Fibroblast of upper back skin (primary cell): Measurements from ENCODE around the gene PLCB3.
A peak's percentile ranks its signal among the peaks of the same experiment; 100 is the strongest.

ENCODE experiments used
- DNase-seq: peaks from one replicate; pipeline ENCODE4 v3.0.0-alpha.2; 2013

Gene PLCB3

DNA sequence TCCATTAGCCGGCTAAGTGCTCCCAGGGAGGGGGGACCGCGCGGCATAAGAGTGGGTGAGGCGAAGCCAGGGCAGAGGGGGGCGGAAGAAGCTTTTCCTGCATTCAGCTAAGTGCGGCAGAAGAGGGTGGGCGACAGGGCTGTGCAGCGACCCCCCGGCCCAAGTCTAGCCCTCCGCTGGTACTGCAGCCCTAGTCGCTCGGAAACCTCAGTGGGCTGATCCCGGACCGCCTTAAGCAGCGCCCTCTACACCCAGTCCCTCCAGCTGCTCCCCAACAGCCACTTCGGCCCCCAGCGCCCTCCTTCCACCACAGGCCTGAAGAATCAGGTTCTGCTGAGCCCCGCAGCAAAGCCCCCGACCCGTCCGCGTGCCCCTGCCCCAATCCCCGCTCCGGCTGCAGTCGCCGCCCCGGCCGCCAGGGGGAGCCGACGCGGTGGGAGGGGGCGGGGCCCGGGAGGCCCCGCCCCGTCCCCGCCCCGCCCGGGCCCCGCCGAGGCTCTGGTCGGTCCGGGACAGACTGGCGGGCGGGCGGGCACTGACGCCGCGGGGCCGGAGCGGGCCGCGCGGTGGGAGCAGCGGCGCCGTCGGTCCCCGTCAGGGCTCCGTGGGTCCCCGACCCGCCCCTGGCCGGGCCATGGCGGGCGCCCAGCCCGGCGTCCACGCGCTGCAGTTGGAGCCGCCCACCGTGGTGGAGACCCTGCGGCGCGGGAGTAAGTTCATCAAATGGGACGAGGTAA lies at the start of gene PLCB3:
Gene PLCB3, plus strand, starts transcription at position 515 of the 737 bp plus-strand sequence. Its CDS starts 120 bp downstream, at position 635.
- DNase-seq: peak; percentile 36

DNA sequence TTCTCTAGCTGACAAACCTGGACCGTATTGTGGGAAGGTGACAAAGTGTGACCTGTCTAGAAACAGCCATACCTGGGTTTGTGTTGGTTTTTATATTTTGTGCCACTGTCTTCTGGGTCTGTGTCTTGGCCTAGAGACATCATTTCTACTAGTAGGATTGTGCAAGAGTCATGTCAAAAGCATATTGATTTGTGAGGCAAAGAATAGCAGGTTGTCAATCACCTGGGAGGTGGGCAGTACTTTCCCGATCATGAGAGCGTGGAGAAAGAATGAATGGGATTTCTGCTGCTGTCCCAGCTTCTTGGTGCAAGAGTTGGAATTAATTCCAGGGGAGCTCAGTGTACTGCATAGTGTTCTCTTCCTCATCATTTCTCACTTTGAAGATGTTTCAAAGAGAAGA lies 49.8 kb upstream of the PLCB3 start:
- DNase-seq: no peak

DNA sequence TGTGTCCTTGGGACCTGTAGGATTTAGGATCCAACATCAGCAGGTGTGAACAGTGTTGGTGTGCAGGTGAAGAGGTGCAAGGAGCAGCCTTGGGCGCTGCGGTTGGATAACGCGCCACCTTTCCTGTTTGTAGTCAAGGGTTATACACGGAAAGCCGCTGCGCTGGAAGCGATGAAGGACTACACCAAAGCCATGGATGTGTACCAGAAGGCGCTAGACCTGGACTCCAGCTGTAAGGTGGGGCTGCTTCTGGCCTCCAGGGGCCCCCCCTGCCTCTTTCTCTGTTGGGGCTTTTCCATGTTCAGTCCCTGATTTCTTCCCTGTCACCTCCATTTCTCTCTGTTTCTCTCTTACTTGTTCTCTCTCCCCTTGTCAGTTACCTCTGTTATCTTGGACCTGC lies 48.3 kb upstream of the PLCB3 start:
- DNase-seq: no peak

DNA sequence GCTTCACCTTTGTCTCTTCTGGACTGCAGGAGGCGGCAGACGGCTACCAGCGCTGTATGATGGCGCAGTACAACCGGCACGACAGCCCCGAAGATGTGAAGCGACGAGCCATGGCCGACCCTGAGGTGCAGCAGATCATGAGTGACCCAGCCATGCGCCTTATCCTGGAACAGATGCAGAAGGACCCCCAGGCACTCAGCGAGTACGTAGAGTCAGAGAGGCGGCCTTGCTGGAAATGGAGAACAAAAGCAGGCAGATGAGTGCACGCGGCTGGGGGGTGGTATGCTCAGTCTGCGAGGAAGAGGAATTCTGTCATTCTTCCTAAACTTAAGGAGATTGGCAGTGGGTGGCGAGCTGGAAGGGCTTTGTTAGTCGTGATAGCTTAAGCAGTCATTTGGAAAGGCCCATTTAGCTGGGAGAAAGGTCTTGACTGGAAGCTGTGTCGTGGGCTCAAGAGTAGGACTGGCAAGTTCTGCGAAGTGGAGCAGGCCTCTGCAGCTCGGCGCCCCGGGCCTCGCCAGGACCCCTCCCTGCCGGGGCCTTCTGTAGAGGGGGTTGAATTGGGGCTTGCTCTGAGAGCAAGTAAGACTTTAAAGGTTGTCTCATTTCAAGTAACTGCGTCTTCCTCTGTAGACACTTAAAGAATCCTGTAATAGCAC lies 47.8 kb upstream of the PLCB3 start:
- DNase-seq: no peak

DNA sequence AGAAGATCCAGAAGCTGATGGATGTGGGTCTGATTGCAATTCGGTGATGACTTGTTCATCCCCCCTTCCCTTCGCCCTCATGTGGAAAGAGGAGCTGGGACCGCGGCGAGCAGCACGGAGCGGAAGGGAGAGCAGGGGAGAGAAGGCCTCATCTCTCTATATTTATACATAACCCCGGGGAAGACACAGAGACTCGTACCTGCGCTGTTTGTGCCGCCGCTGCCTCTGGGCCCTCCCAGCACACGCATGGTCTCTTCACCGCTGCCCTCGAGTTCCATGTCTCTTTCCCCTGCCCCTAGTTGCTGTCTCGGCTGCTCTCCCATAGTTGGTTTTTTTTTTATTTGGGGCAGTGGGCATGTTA lies 47.3 kb upstream of the PLCB3 start:
- DNase-seq: no peak

DNA sequence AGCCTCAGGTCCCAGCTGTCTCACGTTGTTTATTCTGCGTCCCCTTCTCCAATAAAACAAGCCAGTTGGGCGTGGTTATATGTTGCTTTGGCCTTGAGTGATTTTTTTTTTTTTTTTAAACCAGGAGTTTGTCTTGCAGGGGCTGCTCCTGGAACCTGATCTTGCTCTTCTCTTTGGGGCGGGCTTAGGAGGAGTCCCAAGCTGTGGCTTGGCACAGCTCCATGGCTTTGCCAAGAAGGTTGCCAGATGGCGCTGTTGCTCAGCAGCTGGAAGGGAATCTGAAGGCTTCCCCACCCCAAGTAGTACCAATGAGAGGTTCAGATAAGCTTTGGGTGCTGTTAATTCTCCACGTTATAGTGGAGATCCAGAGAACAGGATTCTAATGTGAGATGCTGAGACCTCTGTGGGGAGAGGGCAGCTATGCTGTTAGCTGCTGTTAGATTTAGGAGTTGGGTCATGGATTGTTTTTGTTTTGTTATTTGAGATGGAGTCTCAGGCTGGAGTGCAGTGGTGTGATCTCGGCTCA lies 46.8 kb upstream of the PLCB3 start:
- DNase-seq: peak; percentile 93

DNA sequence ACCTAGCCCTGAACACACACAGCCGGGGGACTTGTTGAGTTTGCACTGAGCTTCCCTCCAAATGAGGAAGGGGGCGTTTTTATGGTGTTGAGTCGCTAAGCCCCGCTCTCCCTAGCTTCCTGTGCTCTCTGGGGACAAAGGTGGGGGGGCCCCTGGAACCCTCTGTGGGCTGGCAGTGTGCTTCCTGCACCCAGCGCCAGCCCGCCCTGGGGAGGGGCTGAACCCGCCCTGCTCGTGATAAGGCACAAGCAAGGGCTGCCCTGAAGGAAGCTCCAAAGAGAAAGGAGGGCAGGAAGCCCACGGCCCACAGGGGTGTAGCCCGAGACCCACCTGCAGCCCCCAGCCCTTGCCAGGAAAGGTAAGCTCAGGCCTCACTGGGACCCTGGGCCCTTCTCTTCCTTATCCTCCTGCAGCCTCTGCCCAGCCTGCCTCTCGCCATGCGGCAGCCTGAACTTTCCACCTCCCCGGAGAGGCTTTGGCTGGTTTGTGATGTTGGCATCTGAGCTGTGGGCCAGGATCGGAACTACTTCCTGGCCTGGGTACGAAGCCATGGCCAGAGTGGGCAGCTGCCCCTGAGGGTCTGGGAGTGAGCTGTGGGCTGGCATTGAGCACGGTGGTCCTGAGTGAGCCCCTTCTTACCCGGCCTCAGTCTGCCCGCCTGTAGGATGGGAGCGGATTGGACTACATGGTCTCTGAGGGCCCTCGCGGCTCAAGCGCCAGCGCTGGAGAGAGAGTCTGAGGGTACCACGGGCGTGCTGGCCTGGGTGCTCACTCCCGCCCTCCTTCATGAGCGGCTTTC lies 44.7 kb upstream of the PLCB3 start, which contains the start of gene FERMT3:
Gene FERMT3, plus strand, starts transcription at position 265 of the 799 bp plus-strand sequence. CDS start 644 bp downstream, outside the sequence.
- DNase-seq: no peak

DNA sequence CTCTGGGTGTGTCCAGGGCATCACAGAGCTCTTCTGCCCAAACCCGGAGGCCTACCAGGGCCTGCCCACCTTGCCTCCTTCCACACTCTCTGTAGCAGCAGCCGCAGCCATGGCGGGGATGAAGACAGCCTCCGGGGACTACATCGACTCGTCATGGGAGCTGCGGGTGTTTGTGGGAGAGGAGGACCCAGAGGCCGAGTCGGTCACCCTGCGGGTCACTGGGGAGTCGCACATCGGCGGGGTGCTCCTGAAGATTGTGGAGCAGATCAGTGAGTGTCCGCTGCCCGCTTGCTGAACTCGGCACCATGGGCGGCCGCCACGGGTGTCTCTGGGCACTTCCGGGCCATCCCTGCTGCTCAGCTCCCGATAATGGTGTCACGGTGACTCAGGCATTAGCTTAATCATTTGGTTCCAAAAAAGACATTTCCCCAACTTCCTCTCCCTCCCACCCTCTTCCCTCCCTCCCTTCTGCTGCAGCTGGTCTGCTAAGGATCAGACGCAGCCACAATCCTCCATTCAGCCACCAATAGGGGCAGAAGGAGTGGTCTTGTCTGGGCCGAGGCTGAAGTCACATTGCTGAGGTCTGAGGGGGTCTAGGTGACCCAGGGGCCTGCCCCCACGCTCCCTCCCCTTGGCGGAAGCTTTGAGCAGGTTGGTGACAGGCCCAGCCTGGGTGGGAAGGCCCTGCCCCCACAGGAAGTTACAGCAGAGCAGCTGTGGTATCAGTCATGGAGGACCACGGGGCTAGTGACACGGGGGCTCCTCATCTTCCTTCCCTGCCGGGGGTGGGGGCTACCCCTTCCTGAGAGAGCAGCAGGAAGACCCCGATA lies 43.9 kb upstream of the PLCB3 start:
- peak; percentile 72 for DNase-seq

DNA sequence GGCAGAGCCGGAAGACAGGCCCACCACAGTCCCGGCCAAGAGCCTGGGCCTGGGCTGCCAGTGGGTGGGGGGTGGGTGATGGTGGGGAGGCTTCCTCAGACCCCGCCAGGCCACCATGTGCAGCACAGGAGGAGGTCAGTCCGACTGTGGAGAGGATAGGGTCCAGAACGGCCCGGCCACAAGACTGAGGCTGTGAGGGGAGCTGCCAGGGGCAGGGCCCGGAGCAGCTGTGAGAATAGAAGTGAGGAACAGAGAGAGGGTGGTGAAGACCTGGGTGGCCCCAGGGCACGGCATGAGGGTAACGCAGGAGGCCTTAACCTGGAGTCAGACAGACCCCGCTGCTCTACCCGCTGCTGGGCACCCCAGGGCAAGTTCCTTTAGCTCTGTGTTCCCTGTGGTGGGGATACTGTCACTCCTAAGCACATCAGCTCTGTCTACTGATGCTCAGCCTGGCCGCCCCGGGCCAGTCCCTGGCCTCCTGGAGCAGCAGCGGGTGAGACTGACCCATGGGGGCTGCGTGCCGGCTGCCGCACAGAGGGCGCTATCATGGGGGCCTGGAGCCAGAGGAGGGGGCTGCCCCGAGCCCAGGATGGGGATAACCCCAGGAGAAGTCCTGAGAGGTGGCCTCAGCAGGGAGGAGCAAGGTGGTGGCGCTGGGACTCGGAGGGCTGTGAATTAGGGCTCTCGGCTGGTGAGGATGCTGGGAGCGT lies 43.1 kb upstream of the PLCB3 start:
- no peak for DNase-seq

DNA sequence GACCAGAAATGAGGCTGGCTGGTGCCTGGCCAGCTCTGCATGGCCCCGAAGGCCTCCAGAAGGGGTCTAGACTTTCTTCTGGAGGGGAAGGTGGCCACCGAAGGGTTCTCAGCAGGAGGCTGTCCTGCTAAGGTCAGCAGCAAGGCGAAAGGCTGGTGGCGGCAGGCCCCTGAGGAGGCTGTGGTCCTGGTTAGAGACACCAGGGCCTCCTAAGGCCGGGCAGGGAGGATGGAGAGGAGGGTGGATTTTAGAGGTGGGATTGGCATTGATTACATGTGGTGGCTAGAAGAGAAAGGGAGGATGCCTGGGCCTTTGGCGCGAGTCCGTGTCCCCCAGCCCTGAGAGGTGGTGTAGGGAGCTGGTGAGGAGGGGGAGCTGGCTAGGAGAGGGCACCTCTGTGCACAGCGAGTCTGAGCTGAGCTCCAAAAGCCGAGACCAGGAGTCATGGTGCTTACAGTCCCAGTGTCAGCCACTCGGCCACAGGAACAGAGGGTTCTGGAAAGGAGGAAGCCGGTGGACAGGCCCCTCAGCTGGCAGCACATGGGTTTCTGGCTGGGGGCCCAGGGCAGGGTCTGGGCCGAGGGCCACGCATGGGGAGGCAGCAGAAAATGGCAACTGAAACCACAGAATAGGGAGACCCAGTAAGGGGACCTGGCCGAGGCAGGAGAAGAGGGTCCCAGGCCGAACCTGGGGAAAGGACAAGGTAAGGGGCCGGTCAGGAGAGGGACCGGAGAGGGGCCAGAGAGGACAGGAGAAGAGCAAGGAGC lies 42.4 kb upstream of the PLCB3 start:
- DNase-seq: no peak

DNA sequence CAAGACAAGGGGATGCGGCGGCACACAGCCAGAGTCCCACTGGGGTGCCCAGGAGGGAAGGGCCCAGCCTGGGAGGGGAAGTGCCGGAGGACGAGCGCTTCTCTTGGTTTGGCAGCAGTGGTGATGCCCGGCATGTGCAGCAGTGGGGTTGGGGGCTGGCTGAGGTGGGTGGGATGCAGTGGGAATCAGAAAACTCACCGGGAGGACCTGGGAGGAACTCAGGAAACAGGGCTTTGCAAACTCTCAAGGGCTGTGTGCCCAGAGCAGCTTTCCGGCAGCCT lies 41.8 kb upstream of the PLCB3 start:
- no peak for DNase-seq

DNA sequence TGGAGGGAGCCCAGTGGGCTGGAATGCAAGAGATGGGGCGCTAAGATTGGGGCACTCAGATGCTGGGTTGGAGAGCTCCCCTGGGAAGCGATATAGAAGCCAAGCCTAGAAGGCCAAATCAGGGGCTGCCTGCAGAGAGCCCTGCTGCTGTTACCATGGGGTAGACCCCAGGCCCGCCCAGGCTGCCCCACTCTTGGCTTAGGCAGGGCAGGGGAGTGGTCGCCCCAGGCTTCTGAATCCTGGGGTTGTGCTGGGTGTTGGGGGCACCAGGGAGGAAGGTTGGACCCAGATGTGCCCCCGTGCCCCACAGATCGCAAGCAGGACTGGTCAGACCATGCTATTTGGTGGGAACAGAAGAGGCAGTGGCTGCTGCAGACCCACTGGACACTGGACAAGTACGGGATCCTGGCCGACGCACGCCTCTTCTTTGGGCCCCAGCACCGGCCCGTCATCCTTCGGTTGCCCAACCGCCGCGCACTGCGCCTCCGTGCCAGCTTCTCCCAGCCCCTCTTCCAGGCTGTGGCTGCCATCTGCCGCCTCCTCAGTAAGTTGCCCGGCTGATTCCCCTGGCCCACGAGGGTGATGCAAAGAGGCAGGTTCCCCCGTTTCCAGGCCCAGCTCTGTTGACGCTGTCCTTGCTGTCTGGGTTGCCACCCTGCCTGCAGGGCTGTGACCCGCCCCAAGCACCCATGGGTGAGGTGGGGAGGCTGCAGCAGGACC lies 40.9 kb upstream of the PLCB3 start:
- DNase-seq: no peak

DNA sequence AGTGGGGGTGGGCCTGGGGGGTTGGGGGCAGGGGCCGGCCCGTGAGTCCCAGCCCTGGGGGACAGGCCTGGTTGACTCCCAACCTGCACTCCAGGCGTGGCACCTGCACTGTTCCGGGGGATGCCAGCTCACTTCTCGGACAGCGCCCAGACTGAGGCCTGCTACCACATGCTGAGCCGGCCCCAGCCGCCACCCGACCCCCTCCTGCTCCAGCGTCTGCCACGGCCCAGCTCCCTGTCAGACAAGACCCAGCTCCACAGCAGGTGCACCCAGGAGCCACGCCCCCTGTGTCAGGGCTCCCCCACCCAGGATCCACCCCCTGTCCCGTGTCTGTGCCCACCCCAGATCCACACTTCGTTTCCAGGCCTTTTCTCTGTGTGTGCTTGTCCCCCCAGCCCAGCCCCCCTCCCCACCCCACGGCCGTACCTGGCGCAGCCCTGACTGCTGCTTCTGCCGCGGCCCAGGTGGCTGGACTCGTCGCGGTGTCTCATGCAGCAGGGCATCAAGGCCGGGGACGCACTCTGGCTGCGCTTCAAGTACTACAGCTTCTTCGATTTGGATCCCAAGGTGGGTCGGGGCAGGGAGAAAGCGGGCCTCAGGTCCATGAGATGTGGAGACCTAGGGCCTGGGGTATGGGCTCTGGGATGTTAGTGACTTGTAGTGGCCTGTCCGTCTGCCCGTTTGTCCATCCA lies 40.0 kb upstream of the PLCB3 start:
- no peak for DNase-seq

DNA sequence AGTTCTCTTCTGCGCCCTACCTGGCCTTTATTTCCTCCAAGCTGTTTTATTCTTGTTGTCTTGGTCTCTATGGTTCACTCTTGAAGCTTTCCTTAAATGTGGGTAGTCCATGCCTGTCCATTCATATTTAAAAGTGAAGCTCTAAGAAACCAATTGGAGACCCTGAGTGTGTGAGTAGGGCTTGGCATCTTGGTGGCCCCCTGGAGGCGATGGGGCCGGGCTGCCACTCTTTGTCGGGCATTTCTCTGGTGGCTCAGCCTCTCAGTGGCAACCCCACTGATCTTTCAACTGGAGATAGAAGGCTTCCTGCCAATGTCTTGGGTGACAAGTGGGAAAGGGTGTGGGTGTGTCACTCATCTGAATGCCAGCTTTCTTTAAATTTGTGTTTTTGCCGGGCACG lies 34.5 kb upstream of the PLCB3 start:
- no peak for DNase-seq

DNA sequence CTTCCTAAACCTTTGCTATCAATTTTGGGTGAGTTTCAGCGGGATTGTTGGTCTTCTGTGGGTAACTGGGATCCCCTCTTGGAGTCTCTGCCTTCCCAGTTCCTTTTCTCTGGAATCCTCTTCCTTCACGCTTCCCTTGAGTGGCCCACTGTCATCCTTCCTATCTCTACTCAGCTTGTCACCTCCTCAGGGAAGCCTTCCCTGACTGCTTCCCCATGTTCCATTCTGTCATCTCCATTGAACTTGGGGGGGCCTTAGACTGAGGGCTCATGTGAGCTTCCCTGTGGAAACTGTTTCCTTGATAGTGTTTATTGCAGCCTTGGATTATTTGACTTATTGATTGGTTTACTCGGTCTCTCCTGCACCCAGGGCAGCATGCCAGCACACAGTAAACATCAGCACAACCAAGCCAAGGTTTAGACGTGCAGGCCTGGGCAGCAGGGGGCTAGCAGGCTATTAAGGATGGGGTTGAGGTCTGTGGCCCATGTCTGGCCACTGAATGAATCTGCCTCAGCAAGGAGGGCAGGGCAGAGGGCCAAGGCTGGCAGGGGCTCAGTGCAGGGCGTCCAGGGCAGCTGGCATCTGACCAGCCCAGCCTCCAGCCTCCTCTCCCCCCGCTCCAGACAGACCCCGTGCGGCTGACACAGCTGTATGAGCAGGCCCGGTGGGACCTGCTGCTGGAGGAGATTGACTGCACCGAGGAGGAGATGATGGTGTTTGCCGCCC lies 32.5 kb upstream of the PLCB3 start:
- no peak for DNase-seq

DNA sequence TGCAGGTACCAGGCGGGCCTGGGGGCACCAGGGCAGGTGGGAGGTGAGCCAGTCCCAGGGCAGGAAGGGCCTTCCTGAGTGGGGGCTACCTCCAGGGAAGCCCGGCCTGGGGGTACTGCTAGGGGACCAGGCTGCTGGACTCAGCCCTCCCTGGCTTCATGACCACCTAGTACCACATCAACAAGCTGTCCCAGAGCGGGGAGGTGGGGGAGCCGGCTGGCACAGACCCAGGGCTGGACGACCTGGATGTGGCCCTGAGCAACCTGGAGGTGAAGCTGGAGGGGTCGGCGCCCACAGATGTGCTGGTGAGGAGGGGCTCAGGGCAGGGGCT lies 32.0 kb upstream of the PLCB3 start:
- no peak for DNase-seq

DNA sequence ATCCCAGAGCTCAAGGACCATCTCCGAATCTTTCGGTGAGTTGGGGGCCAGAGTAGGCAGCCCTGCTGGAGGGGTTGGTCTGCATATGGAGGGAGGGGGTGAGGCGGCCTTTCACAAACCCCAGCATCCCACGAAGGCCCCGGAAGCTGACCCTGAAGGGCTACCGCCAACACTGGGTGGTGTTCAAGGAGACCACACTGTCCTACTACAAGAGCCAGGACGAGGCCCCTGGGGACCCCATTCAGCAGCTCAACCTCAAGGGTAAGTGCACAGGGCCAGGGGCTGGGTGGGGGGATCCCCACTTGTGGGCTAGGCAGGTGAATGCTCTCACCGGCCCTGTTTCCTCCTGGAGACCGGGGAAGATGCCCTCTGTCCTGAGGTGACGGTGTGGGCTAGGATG lies 31.6 kb upstream of the PLCB3 start:
- no peak for DNase-seq

DNA sequence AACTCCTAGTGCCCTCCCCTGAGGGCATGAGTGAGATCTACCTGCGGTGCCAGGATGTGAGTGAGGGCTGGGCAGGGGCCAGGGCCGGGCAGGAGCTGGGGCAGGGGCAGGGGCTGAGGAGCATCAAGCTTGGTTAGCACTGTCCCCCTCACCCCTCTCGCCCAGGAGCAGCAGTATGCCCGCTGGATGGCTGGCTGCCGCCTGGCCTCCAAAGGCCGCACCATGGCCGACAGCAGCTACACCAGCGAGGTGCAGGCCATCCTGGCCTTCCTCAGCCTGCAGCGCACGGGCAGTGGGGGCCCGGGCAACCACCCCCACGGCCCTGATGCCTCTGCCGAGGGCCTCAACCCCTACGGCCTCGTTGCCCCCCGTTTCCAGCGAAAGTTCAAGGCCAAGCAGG lies 31.1 kb upstream of the PLCB3 start:
- no peak for DNase-seq

DNA sequence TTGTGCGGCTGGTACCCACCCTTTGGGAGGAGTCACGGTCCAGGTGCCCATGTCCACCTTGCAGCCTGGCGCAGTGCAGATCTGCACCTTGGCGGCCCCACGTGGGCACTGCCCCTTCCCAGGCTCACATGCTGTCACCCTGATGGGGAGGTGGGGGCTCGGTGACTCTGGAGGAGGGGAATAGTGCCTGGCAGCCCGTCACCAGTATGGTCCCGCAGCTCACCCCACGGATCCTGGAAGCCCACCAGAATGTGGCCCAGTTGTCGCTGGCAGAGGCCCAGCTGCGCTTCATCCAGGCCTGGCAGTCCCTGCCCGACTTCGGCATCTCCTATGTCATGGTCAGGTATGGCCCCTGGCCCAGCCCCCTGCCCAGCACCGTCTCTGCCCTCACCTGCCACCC lies 30.5 kb upstream of the PLCB3 start:
- DNase-seq: no peak

DNA sequence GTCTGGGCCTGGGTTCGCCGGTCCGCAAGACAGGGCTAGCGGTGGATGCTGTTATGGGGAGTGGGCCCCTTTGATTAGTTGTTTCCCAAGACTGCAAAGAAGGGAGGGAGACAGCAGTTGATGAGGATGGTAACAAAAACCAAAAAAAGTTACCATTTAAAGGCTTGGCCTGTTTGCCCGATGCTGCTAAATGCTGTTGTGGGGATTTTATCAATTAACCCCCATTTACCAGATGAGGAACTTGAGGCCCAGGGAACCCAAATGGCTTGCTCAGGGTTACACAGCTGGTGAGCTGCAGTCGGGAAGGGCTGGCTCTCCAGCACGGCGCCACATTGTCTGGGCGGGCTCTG lies 28.7 kb upstream of the PLCB3 start:
- DNase-seq: no peak
